ENCODE results near the gene GRM1.

DNA sequence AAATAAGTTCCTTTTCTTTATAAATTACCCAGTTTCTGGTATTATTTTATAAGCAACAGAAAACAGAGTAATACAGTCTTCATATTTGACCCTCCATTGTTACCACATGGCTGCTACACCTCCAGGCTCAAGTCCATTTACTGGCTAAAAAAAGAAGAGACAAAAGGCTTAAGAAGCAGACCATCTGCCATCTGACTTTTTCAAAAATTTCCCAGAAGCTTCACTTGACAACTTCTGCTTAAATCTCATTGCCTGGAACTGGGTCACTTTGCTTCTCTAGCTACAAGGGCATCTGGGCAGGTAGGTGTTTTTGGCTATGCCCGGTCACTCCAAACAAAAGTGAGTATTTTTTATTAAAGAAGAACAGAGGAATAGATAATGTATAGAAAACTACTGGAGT, 118.0 kb downstream of the GRM1 start:
- TF ChIP-seq, protein P1, sequence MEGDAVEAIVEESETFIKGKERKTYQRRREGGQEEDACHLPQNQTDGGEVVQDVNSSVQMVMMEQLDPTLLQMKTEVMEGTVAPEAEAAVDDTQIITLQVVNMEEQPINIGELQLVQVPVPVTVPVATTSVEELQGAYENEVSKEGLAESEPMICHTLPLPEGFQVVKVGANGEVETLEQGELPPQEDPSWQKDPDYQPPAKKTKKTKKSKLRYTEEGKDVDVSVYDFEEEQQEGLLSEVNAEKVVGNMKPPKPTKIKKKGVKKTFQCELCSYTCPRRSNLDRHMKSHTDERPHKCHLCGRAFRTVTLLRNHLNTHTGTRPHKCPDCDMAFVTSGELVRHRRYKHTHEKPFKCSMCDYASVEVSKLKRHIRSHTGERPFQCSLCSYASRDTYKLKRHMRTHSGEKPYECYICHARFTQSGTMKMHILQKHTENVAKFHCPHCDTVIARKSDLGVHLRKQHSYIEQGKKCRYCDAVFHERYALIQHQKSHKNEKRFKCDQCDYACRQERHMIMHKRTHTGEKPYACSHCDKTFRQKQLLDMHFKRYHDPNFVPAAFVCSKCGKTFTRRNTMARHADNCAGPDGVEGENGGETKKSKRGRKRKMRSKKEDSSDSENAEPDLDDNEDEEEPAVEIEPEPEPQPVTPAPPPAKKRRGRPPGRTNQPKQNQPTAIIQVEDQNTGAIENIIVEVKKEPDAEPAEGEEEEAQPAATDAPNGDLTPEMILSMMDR (conservative IDR thresholded peaks at IDR 0.05), result no peak
- no peak for TF ChIP-seq ZFX (IDR thresholded peaks at IDR 0.05)

Data from C4-2B (cell line).